T1000 (cell line): ENCODE data around the gene PMM2.
A peak's percentile ranks its signal among the peaks of the same experiment; 100 is the strongest.
"Not testable (repeated sequence)": the region's sequence is repeated elsewhere in the genome, so short reads cannot be mapped to it uniquely, and the experiment has no call there.

ENCODE experiments used
- DNase-seq: peaks from one replicate; lab custom pipeline; 2025; ENCODE audit warnings: mixed read lengths; lab: John Stamatoyannopoulos, UW

The PMM2 gene

GRCh38 chr16:8818504-8819270 is 21.0 kb downstream of the PMM2 start:
- no peak for DNase-seq

- no peak for DNase-seq
These were observed 21.9 kb downstream of the PMM2 start for GRCh38 chr16:8819411-8820034.

- no peak for DNase-seq
These were observed 24.8 kb downstream of the PMM2 start for GRCh38 chr16:8822403-8822802.

- DNase-seq: no peak
These were observed 28.7 kb downstream of the PMM2 start for GRCh38 chr16:8826278-8826879.

GRCh38 chr16:8828541-8829165 is 31.0 kb downstream of the PMM2 start:
- no peak for DNase-seq

GRCh38 chr16:8831450-8831849 is 33.8 kb downstream of the PMM2 start:
- DNase-seq: no peak

- no peak for DNase-seq
These were observed 34.5 kb downstream of the PMM2 start for GRCh38 chr16:8831871-8832716.

- no peak for DNase-seq
These were observed 35.1 kb downstream of the PMM2 start for GRCh38 chr16:8832717-8833105.

- not testable (repeated sequence) for DNase-seq
These were observed 39.2 kb downstream of the PMM2 start for GRCh38 chr16:8836797-8837196.

GRCh38 chr16:8837594-8837993 is 40.0 kb downstream of the PMM2 start:
- DNase-seq: not testable (repeated sequence)

GRCh38 chr16:8842016-8842415 is 44.4 kb downstream of the PMM2 start:
- DNase-seq: not testable (repeated sequence)

GRCh38 chr16:8843296-8843695 is 45.7 kb downstream of the PMM2 start:
- not testable (repeated sequence) for DNase-seq

- DNase-seq: no peak
These were observed 48.2 kb downstream of the PMM2 start for GRCh38 chr16:8845699-8846298.

- no peak for DNase-seq
These were observed 48.8 kb downstream of the PMM2 start for GRCh38 chr16:8846401-8846932.

GRCh38 chr16:8847145-8847544 is 49.5 kb downstream of the PMM2 start:
- no peak for DNase-seq

- no peak for DNase-seq
These were observed 50.0 kb downstream of the PMM2 start for GRCh38 chr16:8847623-8848022.

- DNase-seq: no peak
These were observed 50.7 kb downstream of the PMM2 start for GRCh38 chr16:8848231-8848938.

GRCh38 chr16:8848939-8849391 is 51.3 kb downstream of the PMM2 start:
- DNase-seq: peak; percentile 54

- peak; percentile 54 for DNase-seq
These were observed 51.9 kb downstream of the PMM2 start for GRCh38 chr16:8849411-8850011.
